NCI-H2196 treated with DMSO at 0.1 percent for 48 hours (cell line): Measurements from ENCODE around the gene KSR2.

Experiments
- DNase-seq: peaks from one replicate; lab custom pipeline; 2025; ENCODE audit not compliant: unreplicated experiment; lab: John Stamatoyannopoulos, UW

KSR2 gene

GRCh38 chr12:117430246-117430645, 538.5 kb downstream of the KSR2 start:
- no peak for DNase-seq

GRCh38 chr12:117427211-117427610, 541.6 kb downstream of the KSR2 start:
- DNase-seq = no peak

GRCh38 chr12:117421987-117422386, 546.8 kb downstream of the KSR2 start:
- DNase-seq = no peak

GRCh38 chr12:117421068-117421752, 547.6 kb downstream of the KSR2 start:
- DNase-seq = no peak

- no peak for DNase-seq
These were observed 551.8 kb downstream of the KSR2 start for GRCh38 chr12:117417004-117417403.

- DNase-seq = no peak
These were observed 556.2 kb downstream of the KSR2 start for GRCh38 chr12:117412465-117413188.

- no peak for DNase-seq
These were observed 559.5 kb downstream of the KSR2 start for GRCh38 chr12:117409286-117409685.

GRCh38 chr12:117408161-117408791, 560.5 kb downstream of the KSR2 start:
- DNase-seq = peak; percentile 69

GRCh38 chr12:117404940-117405339, 563.9 kb downstream of the KSR2 start:
- no peak for DNase-seq

GRCh38 chr12:117404203-117404853, 564.5 kb downstream of the KSR2 start:
- DNase-seq = no peak

GRCh38 chr12:117403586-117404139, 565.1 kb downstream of the KSR2 start:
- DNase-seq = no peak
